Endothelial cell of umbilical vein (primary cell): ENCODE results near the gene GPR176.

Experiments used
- EZH2 ChIP-seq: IDR thresholded peaks from 2 replicates; pipeline ENCODE4 v1.6.1; 2012; ENCODE audit warnings: borderline replicate concordance, low read depth, mild to moderate bottlenecking, moderate library complexity, low read length, inconsistent platforms; ENCODE audit not compliant: severe bottlenecking
- FOS ChIP-seq: IDR thresholded peaks from 2 replicates; pipeline ENCODE4 v1.6.1; 2011; ENCODE audit warnings: mild to moderate bottlenecking, low read length, moderate library complexity, borderline replicate concordance; ENCODE audit not compliant: insufficient read depth
- GATA2 ChIP-seq: IDR thresholded peaks from 2 replicates; pipeline ENCODE4 v1.7.0; 2011; ENCODE audit warnings: low read depth, mild to moderate bottlenecking, moderate library complexity, mixed read lengths, low read length; ENCODE audit not compliant: insufficient read length, insufficient read depth
- JUN ChIP-seq: IDR thresholded peaks from 2 replicates; pipeline ENCODE4 v1.6.1; 2011; ENCODE audit warnings: borderline replicate concordance, low read depth; ENCODE audit not compliant: insufficient read length, insufficient read depth
- MYC ChIP-seq: IDR thresholded peaks from one replicate; pipeline ENCODE4 v1.6.1; 2011; ENCODE audit warnings: mild to moderate bottlenecking, low read depth, low read length
- POLR2A ChIP-seq: IDR thresholded peaks from 2 replicates; pipeline ENCODE4 v1.6.1; 2012; ENCODE audit warnings: low read depth, mild to moderate bottlenecking, control low read depth, low read length
- POLR2AphosphoS5 ChIP-seq: IDR thresholded peaks from 2 replicates; pipeline ENCODE4 v1.6.1; 2012; ENCODE audit warnings: low read depth, mild to moderate bottlenecking, control low read depth, low read length, moderate library complexity; ENCODE audit not compliant: insufficient read depth
- TF ChIP-seq, protein P1 (sequence below), 2 donors: IDR thresholded peaks; 1 replicate in 1 of 2; 2 replicates in 1 of 2; pipeline ENCODE4 v1.5.1; 2011; ENCODE audit warnings: low read length in 2 of 2, mild to moderate bottlenecking in 2 of 2, moderate library complexity in 2 of 2, control low read depth in 1 of 2, inconsistent platforms in 1 of 2, low read depth in 1 of 2; ENCODE audit not compliant: insufficient read depth in 1 of 2; ENCODE audit errors: extremely low read depth in 1 of 2
- TF ChIP-seq, protein P2 (sequence below): IDR thresholded peaks from 2 replicates; pipeline ENCODE4 v1.6.1; 2011; ENCODE audit not compliant: insufficient read depth, insufficient read length

DNA sequence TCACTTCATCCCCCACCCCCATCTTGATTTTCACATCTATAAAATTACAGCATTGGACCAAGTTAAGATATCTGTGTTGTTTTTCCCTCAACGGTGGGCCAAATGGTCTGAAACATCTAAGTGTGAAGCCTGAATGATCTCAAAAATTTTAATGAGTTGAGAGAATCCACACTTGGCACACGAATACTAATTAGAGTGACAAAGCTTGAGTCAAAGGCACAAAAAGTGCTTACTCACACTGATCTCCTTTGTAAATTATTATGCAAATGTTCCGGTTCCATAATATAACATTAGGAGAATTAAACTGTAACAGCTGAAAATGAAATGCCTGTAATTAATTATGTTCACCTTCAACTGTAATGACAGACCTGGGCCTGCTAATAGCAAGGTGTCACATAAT, 33.6 kb downstream of the GPR176 start:
- TF ChIP-seq, protein P1, sequence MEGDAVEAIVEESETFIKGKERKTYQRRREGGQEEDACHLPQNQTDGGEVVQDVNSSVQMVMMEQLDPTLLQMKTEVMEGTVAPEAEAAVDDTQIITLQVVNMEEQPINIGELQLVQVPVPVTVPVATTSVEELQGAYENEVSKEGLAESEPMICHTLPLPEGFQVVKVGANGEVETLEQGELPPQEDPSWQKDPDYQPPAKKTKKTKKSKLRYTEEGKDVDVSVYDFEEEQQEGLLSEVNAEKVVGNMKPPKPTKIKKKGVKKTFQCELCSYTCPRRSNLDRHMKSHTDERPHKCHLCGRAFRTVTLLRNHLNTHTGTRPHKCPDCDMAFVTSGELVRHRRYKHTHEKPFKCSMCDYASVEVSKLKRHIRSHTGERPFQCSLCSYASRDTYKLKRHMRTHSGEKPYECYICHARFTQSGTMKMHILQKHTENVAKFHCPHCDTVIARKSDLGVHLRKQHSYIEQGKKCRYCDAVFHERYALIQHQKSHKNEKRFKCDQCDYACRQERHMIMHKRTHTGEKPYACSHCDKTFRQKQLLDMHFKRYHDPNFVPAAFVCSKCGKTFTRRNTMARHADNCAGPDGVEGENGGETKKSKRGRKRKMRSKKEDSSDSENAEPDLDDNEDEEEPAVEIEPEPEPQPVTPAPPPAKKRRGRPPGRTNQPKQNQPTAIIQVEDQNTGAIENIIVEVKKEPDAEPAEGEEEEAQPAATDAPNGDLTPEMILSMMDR (IDR thresholded peaks at IDR 0.05; ENCODE audit: extremely low read depth in 1 of 2, insufficient read depth in 1 of 2, low read depth in 1 of 2, low read length in 2 of 2), result no peak
- TF ChIP-seq, protein P2, sequence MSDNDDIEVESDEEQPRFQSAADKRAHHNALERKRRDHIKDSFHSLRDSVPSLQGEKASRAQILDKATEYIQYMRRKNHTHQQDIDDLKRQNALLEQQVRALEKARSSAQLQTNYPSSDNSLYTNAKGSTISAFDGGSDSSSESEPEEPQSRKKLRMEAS, result no peak
- TF ChIP-seq POLR2AphosphoS5 (no peak), POLR2A (no peak), JUN (no peak), EZH2 (no peak), GATA2 (no peak), MYC (no peak), FOS (no peak)
